Endothelial cell of umbilical vein (primary cell): Measurements from ENCODE around the gene GRM7. TPM values are rescaled to one million over a fixed set of nuclear protein-coding genes. Genes with fewer than 3 reads are reported as not detected.
A peak's percentile ranks its signal among the peaks of the same experiment; 100 is the strongest.

Experiments
- BruUV-seq: library from RNA; stranded (reverse); fragments of 400-500 nt; replicated peaks from 2 replicates; lab custom pipeline; 2021; lab: Mats Ljungman, UMichigan
- CTCF ChIA-PET: fragments of 300-600, 350-600 bp; sonication (Branson Sonifier 250); formaldehyde crosslinking; loops from one replicate; lab custom pipeline; 2021; ENCODE audit warnings: antibody characterized with exemption, inconsistent platforms; lab: Charles Lee
- POLR2A ChIA-PET: fragments of 300-600, 350-600 bp; sonication (Branson Sonifier 250); formaldehyde crosslinking; loops from one replicate; lab custom pipeline; 2021; ENCODE audit warnings: antibody characterized with exemption, inconsistent platforms; lab: Charles Lee
- DNase-seq: peaks from one replicate; pipeline ENCODE4 v3.0.0-alpha.2; 2011; ENCODE audit warnings: low read depth, low spot score
- FAIRE-seq: peaks from 2 replicates; lab custom pipeline; 2011; peaks lifted over from hg19 to GRCh38; lab: Jason Lieb, UNC
- H2AFZ ChIP-seq: 2 replicates; pipeline ENCODE4 v1.6.0; 2012; ENCODE audit warnings: low read depth, low read length, control low read depth, inconsistent platforms
- H3K27ac ChIP-seq: 2 replicates; pipeline ENCODE4 v1.5.1; 2011; ENCODE audit warnings: low read depth, mild to moderate bottlenecking, control low read depth, low read length, moderate library complexity; ENCODE audit not compliant: insufficient read depth
- H3K27me3 ChIP-seq, 2 experiments: 2 replicates each; pipeline versions ENCODE4 v1.6.0 to v1.6.1; 2011; ENCODE audit warnings: low read length in 2 of 2, mixed read lengths in 1 of 2; ENCODE audit not compliant: control insufficient read depth in 2 of 2, insufficient read depth in 2 of 2
- H3K36me3 ChIP-seq, 2 experiments: 2 replicates in 1 of 2; 3 replicates in 1 of 2; pipeline ENCODE4 v1.5.1; 2011; ENCODE audit warnings: low read length in 2 of 2, mild to moderate bottlenecking in 1 of 2, moderate library complexity in 1 of 2; ENCODE audit not compliant: control insufficient read depth in 2 of 2, insufficient read depth in 2 of 2; ENCODE audit errors: extremely low read depth in 1 of 2
- H3K4me1 ChIP-seq: 3 replicates; pipeline ENCODE4 v1.5.1; 2011; ENCODE audit warnings: mild to moderate bottlenecking, low read length; ENCODE audit not compliant: control insufficient read depth, insufficient read depth; ENCODE audit errors: extremely low read depth
- H3K4me2 ChIP-seq: 2 replicates; pipeline ENCODE4 v1.6.1; 2011; ENCODE audit warnings: low read length, control low read depth, mixed read lengths; ENCODE audit not compliant: insufficient read depth
- H3K4me3 ChIP-seq, 3 experiments: fragments of 200-600 bp in 1 of 3; sonication (generic), shearing (Covaris generic) in 1 of 3; replicated peaks in 1 of 3; 2 replicates each; pipeline ENCODE4 v1.5.1; 2011 to 2016; ENCODE audit warnings: control low read depth in 3 of 3, low read length in 3 of 3, mild to moderate bottlenecking in 2 of 3, inconsistent platforms in 1 of 3, low read depth in 1 of 3, moderate library complexity in 1 of 3; ENCODE audit not compliant: insufficient read depth in 1 of 3
- H3K79me2 ChIP-seq: 2 replicates; pipeline ENCODE4 v1.6.0; 2012; ENCODE audit warnings: low read length, inconsistent platforms; ENCODE audit not compliant: control insufficient read depth, insufficient read depth
- H3K9ac ChIP-seq: replicated peaks from 2 replicates; pipeline ENCODE3; 2011; ENCODE audit warnings: low read length, control low read depth; ENCODE audit not compliant: insufficient read depth; ENCODE audit errors: extremely low read depth
- H3K9me1 ChIP-seq: replicated peaks from 3 replicates; pipeline ENCODE4 v1.6.0; 2011; ENCODE audit warnings: mild to moderate bottlenecking, low read length; ENCODE audit not compliant: control insufficient read depth, insufficient read depth; ENCODE audit errors: extremely low read depth
- H3K9me3 ChIP-seq: replicated peaks from 2 replicates; pipeline ENCODE4 v1.5.1; 2012; ENCODE audit warnings: low read length, inconsistent platforms; ENCODE audit not compliant: control insufficient read depth, insufficient read depth
- H4K20me1 ChIP-seq: replicated peaks from 2 replicates; pipeline ENCODE3; 2011; ENCODE audit warnings: mild to moderate bottlenecking, low read length; ENCODE audit not compliant: control insufficient read depth, insufficient read depth; ENCODE audit errors: extremely low read depth
- CTCF ChIP-seq, 2 donors: IDR thresholded peaks; 1 replicate in 1 of 2; 2 replicates in 1 of 2; pipeline ENCODE4 v1.5.1; 2011; ENCODE audit warnings: low read length in 2 of 2, mild to moderate bottlenecking in 2 of 2, moderate library complexity in 2 of 2, control low read depth in 1 of 2, inconsistent platforms in 1 of 2, low read depth in 1 of 2; ENCODE audit not compliant: insufficient read depth in 1 of 2; ENCODE audit errors: extremely low read depth in 1 of 2
- EZH2 ChIP-seq: IDR thresholded peaks from 2 replicates; pipeline ENCODE4 v1.6.1; 2012; ENCODE audit warnings: borderline replicate concordance, low read depth, mild to moderate bottlenecking, moderate library complexity, low read length, inconsistent platforms; ENCODE audit not compliant: severe bottlenecking
- FOS ChIP-seq: IDR thresholded peaks from 2 replicates; pipeline ENCODE4 v1.6.1; 2011; ENCODE audit warnings: mild to moderate bottlenecking, low read length, moderate library complexity, borderline replicate concordance; ENCODE audit not compliant: insufficient read depth
- GATA2 ChIP-seq: IDR thresholded peaks from 2 replicates; pipeline ENCODE4 v1.7.0; 2011; ENCODE audit warnings: low read depth, mild to moderate bottlenecking, moderate library complexity, mixed read lengths, low read length; ENCODE audit not compliant: insufficient read length, insufficient read depth
- JUN ChIP-seq: IDR thresholded peaks from 2 replicates; pipeline ENCODE4 v1.6.1; 2011; ENCODE audit warnings: borderline replicate concordance, low read depth; ENCODE audit not compliant: insufficient read length, insufficient read depth
- MYC ChIP-seq: IDR thresholded peaks from one replicate; pipeline ENCODE4 v1.6.1; 2011; ENCODE audit warnings: mild to moderate bottlenecking, low read depth, low read length
- POLR2A ChIP-seq: IDR thresholded peaks from 2 replicates; pipeline ENCODE4 v1.6.1; 2012; ENCODE audit warnings: low read depth, mild to moderate bottlenecking, control low read depth, low read length
- POLR2AphosphoS5 ChIP-seq: IDR thresholded peaks from 2 replicates; pipeline ENCODE4 v1.6.1; 2012; ENCODE audit warnings: low read depth, mild to moderate bottlenecking, control low read depth, low read length, moderate library complexity; ENCODE audit not compliant: insufficient read depth
- dilution Hi-C: fragments of 300-500 bp; cut with MboI; formaldehyde crosslinking; loops from one replicate; pipeline ENCODE4 v1.15.0; 2019; ENCODE audit warnings: low sequenced_read_pairs; ENCODE audit not compliant: extremely low pct_ligation_motif_present
- intact Hi-C: fragments of 100-400 bp; cut with micrococcal nuclease; formaldehyde crosslinking; loops from one replicate; pipeline ENCODE4 v1.10.0; 2022
- polyA plus RNA-seq, 4 experiments: library from polyadenylated mRNA; depleted of rRNA in 3 of 4; stranded (reverse) in 3 of 4; unstranded in 1 of 4; fragments of >200 nt; gene quantifications; 2 replicates each; pipeline versions ENCODE4 v1.2.1 to v1.2.3, GENCODE V29; 2011 to 2012; ENCODE audit warnings: missing spikeins in 1 of 4
- total RNA-seq: library from RNA; stranded (reverse); gene quantifications from 2 replicates; pipeline ENCODE4 v1.2.3, GENCODE V29; 2021
- TF ChIP-seq, protein P1 (sequence below): IDR thresholded peaks from 2 replicates; pipeline ENCODE4 v1.6.1; 2011; ENCODE audit not compliant: insufficient read depth, insufficient read length

Gene GRM7
- total and polyA plus RNA-seq, 2 donors (not counting 3 experiments of a cell fraction or from before 2014, with no cell fraction given), result 0.12 TPM; not detected in 1

- Histone ChIP-seq H3K36me3 (no peaks in the 10 kb centered on the region), H4K20me1 (no peaks in the 10 kb centered on the region), H3K9me3 (no peaks in the 10 kb centered on the region), H3K4me2 (no peak overlapping the region), H2AFZ (no peak overlapping the region), H3K27me3 (no peaks in the 10 kb centered on the region), H3K79me2 (no peaks in the 10 kb centered on the region), H3K9ac (no peak overlapping the region), H3K9me1 (no peaks in the 10 kb centered on the region), H3K4me1 (peaks cover 7% of the 10 kb centered on the region), H3K4me3 (no peak overlapping the region), H3K27ac (no peak overlapping the region)
- ChIA-PET POLR2A (no interaction called here), CTCF (interaction anchor here (1.4 kb wide), 1 partner anchor 17 kb away, joined by 4 read pairs; no protein-coding TSS in a partner anchor)
- FAIRE-seq (no peak), DNase-seq (no peak)
- TF ChIP-seq POLR2AphosphoS5 (no peak), MYC (no peak), POLR2A (no peak), GATA2 (no peak), EZH2 (no peak)
- TF ChIP-seq, protein P1, sequence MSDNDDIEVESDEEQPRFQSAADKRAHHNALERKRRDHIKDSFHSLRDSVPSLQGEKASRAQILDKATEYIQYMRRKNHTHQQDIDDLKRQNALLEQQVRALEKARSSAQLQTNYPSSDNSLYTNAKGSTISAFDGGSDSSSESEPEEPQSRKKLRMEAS, result no peak
- intact Hi-C loops, result no loop called here
- no TSS peak for BruUV-seq
- dilution Hi-C loops, result no loop called here
These were observed 840.1 kb downstream of the GRM7 start for GRCh38 chr3:7700977-7701376.

DNA sequence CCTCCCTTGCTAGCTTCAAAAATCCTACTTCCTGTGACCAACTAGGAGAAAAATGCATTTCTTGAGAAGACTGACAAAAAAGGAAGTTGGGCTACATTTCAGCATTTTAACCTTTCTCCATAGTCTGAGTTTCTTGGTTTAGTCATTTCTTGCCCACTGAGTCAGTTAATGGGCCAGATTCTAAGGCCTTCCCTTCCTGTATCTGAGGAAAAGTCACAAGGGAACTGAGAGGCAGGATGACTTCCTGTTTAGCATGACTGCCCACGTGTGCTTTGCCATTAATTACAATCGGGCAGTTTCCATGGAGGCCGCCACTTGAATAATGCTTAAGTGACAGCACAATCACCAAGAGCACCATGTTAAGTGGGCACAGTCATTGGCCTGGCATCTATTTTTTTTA, 846.3 kb downstream of the GRM7 start:
- POLR2A ChIA-PET, result interaction anchor here (1.4 kb wide), 1 partner anchor 23 kb away, joined by 5 read pairs; no protein-coding TSS in a partner anchor
- TF ChIP-seq EZH2, result no peak
- TF ChIP-seq MYC, result peak; percentile 66
- peak; percentile 57 for TF ChIP-seq JUN
- TF ChIP-seq GATA2, result peak; percentile 65
- no peak for TF ChIP-seq CTCF (IDR thresholded peaks at IDR 0.05; ENCODE audit: extremely low read depth in 1 of 2, insufficient read depth in 1 of 2, low read depth in 1 of 2, low read length in 2 of 2)
- peak; percentile 22 for TF ChIP-seq POLR2A
- peak; percentile 88 for TF ChIP-seq FOS
- TF ChIP-seq, protein P1, result peak; percentile 55
- no peak for TF ChIP-seq POLR2AphosphoS5
- H3K27ac ChIP-seq, result peak overlapping the region; percentile 95
- FAIRE-seq (peak; percentile 77), DNase-seq (peak; percentile 74)
- no peaks in the 10 kb centered on the region for H3K36me3 ChIP-seq
- H2AFZ ChIP-seq, result peak overlapping the region; percentile 78
- no TSS peak for BruUV-seq
- no peaks in the 10 kb centered on the region for H3K9me3 ChIP-seq
- CTCF ChIA-PET, result interaction anchor here (0.5 to 3.0 kb wide), 5 partner anchors 9 to 421 kb away, joined by 3 to 14 read pairs (median 3); no protein-coding TSS in a partner anchor
- H4K20me1 ChIP-seq, result no peaks in the 10 kb centered on the region
- peaks cover 55% of the 10 kb centered on the region for H3K4me1 ChIP-seq
- no peaks in the 10 kb centered on the region for H3K79me2 ChIP-seq
- H3K27me3 ChIP-seq, result no peaks in the 10 kb centered on the region
- H3K9ac ChIP-seq, result peak overlapping the region; percentile 45
- H3K9me1 ChIP-seq, result no peaks in the 10 kb centered on the region
- dilution Hi-C loops (no loop called here), intact Hi-C loops (loop anchor here (1.0 to 5.0 kb wide), 4 partner anchors 24 to 325 kb away; no protein-coding TSS in a partner anchor)
- H3K4me3 ChIP-seq, result no peak overlapping the region
- peak overlapping the region; percentile 38 for H3K4me2 ChIP-seq
